ENCODE results near the gene CRYZL1. TPM values are rescaled to one million over a fixed set of nuclear protein-coding genes. Genes with fewer than 3 reads are reported as not detected.
"Not testable (repeated sequence)": the region's sequence is repeated elsewhere in the genome, so short reads cannot be mapped to it uniquely, and the experiment has no call there.

The CRYZL1 gene
- polyA plus RNA-seq (ENCODE audit: insufficient read length) = 30.2 TPM

DNA sequence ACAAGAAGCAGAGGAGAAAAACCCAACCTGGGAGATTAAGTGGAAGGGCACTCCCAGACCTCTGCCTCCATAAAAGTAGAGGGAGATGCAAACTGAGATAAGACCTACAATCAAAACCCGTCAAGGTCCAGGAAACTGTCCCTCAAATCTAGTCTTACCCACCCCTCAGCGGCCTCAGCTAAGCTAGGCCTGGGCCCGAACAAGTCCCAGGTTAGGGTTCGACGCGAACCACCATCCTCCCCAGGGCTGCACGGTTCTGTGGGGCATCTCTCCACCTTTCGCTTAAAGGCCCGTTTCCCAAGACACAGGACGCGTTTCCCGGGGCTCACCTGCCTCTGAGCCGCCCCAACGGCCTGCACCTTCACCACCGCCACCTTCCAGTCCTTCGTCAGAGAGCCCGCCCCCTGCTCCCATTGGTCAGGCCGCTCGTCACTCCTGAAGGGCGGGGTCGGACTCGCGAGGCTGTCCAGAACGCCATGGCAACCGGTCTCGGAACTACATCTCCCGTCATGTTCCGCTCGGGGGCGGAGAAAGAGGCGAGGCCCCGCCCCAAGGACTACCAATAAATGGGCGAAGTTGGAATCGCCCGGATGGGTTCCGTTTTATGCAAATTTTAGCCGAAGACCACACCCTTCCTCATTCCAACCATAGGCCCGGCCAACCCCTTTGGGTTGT is at the start of gene CRYZL1:
CRYZL1 (minus strand) TSS at position 390 of the 675 bp plus-strand sequence. CDS start 10,190 bp downstream, outside the sequence.
- peak; percentile 100 for DNase-seq

DNA sequence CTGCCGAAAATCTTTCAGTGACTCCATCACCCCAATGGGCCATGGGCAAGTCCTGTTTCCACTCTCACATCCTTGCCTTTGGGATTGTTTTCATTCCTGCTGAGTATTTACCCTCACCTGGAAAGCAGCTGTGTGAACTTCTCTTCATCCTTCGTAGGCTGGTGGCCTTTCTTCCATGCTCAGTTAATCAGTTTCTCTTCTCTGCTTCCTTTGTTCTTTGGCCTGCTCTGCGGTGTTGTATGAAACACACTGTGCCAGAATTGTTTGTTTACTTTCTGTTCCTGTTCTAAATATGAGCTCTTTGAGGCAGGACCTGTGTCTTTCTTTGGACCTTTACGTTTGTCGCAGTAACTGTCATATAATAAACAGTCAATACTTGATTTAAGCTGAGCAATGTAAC is 49.3 kb upstream of the CRYZL1 start:
- DNase-seq = no peak

DNA sequence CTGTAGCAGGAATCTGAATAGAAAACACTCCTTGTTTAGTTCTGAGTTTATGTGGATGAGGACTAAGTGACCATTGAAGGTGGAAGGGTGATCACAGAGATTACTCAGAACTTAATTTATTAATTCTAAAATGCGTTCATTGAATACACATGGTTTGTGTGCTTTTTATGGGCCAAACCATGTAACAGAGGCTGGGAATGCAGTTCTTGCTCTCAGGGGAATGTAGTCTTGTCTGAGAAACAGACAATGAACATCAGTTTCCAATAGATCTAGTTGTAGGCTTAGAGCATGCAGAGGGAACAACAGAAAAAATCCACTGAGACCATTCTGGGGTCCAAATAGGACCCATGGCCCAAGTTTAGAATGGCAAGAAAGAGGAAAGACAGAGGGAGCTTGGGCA is 46.8 kb upstream of the CRYZL1 start:
- DNase-seq = no peak

DNA sequence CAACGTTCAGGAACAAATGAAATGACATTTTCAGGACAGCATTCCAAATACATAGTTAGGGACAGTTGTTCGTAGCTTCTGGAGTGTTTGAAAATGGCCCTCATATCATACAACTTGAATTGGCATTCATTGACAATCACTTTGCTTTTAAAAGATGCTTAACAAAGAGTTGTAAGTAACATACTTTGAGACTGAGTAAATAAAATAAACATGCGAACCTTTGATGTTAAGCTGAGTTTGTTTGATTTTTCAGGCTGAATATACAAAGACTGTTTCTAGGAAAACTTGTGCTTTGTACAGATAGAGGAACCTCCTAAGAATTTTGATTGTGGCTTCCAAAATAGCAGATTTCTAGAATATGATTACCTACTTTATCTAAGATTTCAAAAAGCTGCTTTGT is 46.1 kb upstream of the CRYZL1 start:
- DNase-seq = no peak

DNA sequence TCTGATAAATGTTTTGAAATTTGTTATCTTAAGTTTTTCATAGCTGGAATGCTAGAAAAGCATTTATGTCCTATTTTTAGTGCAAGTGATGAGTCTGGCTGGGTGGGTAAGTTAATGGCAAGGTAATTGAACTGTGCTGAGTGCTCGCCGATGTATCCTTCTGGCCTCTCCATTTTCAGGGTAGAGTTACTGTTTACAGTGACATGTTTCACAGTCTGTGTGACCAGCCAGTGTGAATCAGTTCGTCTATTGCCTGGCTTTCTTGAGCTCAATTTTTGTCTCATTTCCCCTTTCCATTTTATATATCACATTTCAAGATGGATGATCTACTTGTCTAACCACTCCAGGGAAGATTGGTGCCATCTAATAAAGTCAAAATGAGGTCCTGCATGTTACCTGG is 44.8 kb upstream of the CRYZL1 start:
- no peak for DNase-seq

DNA sequence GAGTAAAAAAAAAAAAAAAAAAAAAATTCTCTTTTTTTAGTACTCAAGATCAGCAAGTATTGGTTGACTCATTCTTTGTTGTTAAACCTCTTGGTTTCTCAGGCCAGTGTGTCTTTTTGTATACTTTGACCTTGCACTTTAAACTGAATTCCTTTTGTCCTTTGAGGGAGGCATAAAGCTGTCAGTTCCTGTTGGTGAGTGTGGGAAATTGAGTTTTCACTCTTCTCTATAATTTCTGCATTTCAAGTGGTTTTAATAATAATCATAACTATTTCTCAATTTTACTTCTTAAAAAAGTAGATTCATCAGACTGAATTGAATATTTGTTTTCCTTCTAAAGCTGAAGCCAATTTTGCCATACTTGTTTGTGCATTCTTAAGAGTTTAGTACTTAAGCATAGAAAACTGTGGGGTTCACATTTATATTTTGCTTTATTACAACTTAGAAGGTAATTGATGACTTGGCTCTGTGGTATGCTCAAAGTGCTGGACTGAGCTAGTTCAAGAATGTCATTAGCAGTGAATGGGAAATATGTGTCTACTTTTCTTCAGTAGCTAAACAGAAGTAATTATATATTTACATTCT is 44.2 kb upstream of the CRYZL1 start:
- no peak for DNase-seq

DNA sequence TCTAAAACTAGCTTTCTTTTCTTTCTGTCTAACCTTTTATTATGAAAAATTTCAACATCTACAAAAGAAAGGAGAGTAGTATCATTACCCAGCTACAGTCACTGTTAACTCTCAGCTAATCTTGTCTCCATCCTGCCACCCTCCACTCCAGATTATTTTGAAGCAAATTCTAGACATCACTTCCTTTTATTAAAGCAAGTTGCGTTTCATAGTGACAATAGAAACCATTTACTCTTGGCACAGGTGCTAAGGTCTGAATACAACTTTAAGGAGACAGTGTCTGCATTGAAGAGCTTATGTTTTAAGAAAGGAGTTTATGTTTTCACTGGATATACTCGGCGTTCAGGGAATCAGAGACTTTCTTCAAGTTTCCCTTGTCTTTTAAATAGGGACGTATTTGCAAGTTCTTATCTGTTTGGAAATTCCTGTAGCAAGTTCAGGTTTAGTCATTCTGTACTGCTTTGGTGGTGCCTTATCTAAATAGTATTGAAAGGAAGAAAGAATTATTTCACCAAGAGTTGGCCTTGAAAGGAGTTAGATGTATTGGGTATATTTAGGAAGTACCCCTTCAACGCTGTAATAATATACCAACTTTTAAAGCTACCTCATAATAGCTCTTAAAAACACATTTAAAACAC is 43.5 kb upstream of the CRYZL1 start:
- DNase-seq = no peak

DNA sequence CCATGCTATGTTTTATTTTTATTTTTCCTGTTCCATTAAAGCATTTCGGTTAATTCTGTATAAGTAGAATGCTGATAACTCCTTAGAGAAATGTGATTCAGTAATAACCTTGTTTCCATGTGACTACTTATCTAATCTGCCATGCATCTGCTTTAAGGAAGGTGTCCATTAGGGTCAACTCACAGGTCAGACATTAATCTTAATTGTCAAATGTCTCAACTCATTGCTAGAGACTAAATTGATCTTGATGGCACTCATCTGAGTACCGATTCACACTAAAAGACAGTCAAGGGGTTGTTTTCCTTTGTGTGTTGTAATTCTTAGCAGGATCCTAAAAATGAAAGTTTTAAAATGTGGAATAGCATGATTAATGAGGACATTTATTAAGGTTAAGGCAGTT is 42.5 kb upstream of the CRYZL1 start:
- DNase-seq = no peak

DNA sequence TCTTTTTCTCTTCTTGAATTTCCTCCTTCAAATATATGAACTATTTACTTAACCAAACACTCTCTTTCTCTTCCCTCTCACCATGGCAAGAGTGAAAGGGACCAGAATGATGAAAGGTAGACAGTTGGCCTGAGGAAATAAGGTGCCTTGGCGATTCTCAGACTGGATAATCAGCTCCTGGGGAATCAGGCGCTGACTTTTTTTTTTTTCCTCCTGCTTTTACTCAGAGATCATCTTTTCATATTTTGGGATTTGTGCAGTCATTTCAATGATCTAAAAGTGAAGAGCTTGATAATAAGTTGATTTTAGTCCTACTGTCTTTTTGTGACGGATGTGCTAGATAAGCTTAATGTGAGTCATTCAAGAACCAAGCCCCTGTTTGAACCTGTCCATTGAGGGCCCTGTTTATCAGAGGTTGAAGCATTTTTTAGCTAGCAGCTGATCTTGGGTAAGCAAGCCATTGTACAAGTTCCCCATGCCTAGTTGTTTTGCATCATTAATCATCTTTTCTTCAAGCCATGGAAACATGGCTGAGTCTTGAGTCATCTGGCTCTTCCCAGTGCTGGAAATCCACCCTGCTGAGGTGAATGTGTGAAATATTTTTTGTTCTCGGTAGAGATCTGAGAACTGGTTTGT is 41.6 kb upstream of the CRYZL1 start:
- no peak for DNase-seq

DNA sequence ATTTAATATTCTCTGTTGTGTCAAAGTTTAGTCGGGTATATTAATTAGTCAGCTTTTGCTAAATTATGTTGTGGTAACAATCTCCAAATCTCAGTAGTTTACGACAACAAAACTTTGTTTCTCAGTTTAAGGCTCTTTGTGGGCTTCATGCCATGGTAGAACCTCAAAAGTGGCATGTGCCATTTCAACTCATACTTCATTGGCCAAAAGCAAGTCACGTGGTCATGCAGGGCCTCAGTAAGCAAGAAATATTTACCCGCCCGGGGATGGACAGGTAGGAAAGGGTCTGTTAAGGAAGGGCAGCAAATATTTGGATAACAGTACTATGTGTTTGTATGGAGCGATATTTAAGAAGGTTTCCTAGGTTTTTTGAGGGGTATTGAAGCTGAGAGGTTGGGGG is 39.3 kb upstream of the CRYZL1 start:
- no peak for DNase-seq

DNA sequence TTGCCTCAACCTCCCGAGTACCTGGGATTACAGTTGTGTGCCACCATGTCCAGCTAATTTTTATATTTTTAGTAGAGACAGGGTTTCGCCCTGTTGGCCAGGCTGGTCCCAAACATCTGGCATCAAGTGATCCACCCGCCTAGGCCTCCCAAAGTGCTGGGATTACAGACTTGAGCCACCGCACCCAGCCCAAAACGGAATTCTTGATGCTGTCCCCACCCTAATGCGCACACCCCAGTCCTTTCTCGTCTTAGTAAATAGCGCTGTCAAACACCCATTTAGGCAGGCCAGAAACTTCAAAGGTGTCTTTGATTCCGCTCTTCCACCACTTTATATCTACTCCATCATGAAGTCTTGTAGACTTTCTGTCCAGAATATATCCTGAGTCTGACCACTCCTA is 35.9 kb upstream of the CRYZL1 start:
- no peak for DNase-seq

DNA sequence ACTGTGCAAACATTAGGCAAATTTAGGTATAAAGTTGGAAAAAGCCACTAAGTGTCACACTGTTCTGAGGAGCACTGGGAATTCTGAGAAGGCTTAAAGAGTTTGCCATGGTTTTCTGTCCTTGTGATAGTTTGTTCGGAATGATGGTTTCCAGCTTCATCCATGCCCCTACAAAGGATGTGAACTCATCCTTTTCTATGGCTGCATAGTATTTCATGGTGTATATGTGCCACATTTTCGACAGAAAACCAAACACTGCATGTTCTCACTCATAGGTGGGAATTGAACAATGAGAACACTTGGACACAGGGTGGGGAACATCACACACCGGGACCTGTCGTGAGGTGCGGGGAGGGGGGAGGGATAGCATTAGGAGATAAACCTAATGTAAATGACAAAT is 35.1 kb upstream of the CRYZL1 start:
- not testable (repeated sequence) for DNase-seq

DNA sequence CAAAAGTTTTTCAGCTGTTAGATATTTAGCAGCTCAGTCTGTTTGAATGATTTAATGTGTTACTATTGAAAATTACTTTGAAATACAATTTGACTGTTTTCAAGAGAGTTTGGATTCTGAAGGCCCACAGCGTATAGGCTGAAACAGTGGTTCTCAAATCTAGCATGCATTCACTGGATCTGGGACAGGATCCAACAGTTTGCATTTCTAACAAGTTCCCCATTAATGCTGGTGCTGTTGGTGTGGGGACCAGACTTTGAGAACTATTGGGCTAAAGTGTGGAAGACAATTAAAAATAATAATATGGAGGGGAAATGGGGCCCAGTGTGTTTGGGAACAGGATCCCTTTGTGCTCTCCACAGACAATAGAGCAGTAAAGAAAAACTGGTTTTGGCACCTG is 32.7 kb upstream of the CRYZL1 start:
- no peak for DNase-seq

DNA sequence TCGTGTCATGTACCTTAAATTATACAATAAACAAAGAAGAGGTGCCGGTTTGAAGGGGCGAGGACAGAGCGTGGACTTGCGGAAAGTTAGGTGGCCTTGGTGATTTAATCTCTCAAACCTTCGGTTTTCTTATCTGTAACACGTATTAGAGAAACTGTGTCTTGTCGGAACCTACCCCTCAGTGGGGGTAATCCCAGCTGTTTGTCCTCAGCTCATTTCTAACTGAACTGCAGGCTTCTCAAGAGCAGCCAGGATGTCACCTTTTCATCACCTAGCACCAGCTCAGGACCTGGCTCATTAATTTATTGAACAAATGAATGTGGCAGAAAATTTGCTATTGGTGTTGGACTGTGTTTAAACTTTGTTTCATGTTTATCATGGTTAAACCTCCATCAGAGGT is 31.9 kb upstream of the CRYZL1 start:
- no peak for DNase-seq

DNA sequence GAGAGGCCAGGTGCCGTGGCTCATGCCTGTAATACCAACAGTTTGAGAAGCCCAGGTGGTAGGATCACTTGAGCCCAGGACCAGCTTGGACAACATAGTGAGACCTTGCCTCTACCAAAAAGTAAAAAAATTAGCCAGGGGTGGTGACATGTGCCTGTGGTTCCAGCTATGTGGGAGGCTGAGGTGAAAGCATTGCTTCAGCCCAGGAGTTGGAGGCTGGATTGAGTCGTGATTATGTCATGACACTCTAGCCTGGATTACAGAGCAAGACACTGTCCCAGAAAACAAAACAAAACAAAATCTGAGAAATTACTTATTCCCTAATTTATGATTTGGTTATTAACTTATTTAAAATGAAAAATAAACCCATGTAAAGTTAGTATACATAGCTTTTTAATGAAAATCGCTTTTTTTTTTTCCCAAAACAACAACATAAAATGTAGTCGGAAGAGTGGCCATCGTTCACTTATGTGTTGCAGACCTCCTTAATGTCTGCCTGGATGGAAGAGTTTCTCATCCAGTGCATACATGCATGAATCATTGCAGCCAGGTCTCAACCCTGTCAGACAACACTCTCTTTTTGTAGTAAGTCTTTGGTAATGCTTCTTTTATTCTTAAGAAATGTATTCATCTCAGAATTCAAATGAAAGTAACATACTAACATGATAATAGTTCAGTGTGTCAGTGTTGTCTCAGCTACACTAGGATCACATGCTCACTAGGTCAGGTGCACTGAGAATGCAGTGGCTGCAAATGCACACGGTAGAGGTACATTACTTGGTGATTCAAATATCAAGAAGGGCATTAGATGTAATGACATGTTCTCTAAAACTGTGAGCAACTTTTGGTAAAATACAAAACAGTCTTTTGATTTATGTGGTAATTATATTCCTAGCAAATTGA is 28.8 kb upstream of the CRYZL1 start:
- no peak for DNase-seq

DNA sequence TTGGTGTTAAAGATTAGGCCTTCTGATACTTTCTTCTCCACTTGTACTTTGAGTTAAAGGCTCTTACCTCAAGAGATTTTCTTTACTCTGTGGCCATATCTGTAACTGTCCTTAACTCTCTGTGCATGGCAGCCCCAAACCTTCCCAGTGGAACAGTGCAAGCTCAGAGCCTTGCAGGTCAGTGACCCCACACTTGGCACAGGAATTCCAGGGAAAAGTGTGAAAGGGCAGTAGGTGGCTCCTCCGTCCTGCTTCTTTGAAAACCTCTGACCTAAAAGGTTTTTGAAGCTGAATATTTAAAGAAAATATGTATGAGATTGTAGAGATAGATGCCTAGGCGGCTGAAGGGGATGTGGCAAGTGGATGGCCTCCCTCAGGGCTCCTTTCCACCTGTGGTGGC is 27.1 kb upstream of the CRYZL1 start:
- DNase-seq = no peak

DNA sequence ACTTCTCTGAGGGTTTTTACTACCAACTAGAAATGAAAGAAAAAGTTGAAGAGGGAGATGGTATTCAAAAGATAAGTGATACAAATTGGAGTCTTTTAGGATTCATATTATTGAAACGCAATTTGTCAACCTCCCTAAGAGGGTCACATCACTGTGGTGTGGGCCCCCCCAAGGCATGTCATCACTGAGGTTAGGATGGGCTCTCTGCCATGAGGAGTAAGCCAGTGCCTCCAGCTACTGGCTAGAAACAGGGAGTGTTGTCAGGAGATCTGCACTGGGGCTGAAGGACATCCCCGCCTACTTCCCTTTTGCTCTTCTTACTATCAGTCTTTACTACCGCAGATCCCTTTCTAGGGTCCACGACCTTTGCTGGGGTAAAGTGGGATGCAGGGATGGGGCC is 26.6 kb upstream of the CRYZL1 start:
- no peak for DNase-seq

DNA sequence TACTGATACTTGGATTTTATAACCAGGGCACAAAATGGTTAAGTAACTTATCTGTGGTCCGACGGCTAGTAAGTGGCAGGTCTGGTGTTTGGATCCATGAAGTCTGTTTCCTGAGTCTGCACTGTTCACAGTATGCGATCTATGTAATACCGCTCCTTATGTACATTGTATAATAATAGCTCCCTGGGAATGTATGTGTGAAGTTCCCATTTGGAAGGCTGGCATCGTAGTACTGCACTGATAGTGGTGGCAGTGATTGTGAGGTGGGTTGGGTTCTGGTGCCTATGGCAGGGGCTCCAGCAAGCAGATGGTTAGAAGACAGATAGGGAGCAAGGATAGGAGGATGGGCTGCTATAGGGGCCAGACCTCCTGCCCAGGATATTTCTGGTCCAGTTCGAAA is 26.1 kb upstream of the CRYZL1 start:
- no peak for DNase-seq

DNA sequence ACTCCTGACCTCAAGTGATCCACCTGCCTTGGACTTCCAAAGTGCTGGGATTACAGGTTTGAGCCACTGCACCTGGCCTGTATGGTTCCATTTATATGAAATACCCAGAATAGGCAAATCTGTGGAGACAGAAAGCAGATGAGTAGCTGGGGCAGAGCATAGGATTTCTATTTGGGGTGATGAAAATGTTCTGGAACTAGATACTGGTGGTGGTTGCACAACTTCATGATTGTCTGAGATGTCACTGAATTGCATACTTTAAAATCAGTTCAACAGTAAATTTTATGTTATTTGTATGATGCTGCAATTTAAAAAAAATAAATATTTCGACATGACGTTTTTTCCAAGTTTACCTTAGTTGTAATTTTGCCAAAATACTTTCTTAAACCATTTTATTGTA is 24.6 kb upstream of the CRYZL1 start:
- DNase-seq = no peak

DNA sequence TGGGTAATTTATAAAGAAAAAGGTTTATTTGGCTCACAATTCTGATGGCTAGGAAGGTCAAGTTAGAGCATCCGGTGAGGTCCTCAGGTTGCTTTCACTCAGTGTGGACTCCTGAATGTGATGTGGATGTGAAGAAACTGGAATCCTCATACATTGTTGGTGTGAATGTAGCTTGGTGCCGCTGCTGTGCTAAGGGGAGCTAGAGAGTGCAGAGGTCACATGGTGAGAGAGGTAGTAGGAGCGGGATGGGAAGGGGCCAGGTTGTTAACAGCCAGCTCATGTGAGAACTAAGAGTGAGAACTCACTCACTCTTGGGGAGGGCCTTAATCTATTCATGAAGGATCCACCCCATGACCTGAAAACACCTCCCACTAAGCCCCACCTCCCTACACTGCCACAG is 22.6 kb upstream of the CRYZL1 start:
- DNase-seq = no peak

DNA sequence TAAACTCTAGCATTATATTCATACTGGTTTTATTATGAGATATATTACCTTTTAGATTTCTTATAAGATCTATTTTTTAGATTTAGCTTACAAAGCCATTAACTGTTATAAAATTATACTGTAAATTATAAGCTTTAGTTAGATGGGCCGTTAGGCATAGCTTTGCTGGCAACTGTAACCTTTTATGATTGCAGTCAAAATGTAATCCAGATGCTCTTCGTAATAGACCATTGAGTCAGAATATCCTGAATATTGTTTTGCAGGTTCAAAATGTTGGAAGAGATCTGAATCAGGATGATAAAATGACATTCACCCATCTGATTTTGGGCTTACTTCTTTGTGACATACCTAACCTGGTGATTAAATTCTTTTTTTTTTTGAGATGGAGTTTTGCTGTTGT is 21.7 kb upstream of the CRYZL1 start:
- no peak for DNase-seq

DNA sequence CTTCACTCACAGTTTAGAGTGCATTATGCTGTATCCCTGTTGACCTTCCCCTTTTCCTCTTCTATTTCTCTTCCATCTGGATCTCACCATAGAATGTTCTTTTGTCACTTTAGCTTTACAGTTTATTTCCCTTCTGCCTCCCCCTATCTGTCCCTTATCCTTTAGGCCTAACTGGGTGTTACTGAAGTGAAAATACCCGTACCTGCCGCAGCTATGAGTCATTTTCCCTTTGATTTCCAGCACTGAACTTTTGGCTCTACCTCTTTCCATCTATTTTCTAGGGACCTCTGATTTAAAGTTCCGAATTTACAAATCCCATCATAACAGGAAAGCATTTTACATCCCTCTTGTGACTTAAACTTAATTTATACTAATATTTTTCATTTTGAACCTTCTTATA is 20.5 kb upstream of the CRYZL1 start:
- DNase-seq = no peak

DNA sequence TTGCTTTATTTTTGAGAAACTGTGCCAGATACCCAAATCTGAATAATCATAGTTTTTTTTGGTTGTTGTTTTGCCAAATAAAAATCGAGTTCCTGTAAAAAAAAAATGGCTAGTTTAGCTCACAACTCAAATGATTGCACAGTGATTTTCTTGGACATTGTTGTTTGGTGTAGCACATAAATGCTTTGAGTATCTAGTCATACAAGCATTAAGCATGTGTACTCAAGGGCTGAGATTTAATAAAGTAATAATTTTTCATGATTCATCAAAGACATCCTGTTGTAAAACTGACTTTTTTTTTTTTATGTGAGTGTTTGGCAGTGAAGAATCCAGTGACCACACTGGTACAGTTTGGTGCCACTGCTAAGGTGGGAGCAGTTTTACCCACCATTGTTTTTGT is 19.6 kb upstream of the CRYZL1 start:
- no peak for DNase-seq
